ENCODE measurements around the gene SSTR5. TPM values are rescaled to one million over a fixed set of nuclear protein-coding genes. Genes with fewer than 3 reads are reported as not detected.

Gene SSTR5
- total and polyA plus RNA-seq, 10 of the 15 experiments (the other 5 are each of a cell fraction or from before 2014, with no cell fraction given): not detected

DNA sequence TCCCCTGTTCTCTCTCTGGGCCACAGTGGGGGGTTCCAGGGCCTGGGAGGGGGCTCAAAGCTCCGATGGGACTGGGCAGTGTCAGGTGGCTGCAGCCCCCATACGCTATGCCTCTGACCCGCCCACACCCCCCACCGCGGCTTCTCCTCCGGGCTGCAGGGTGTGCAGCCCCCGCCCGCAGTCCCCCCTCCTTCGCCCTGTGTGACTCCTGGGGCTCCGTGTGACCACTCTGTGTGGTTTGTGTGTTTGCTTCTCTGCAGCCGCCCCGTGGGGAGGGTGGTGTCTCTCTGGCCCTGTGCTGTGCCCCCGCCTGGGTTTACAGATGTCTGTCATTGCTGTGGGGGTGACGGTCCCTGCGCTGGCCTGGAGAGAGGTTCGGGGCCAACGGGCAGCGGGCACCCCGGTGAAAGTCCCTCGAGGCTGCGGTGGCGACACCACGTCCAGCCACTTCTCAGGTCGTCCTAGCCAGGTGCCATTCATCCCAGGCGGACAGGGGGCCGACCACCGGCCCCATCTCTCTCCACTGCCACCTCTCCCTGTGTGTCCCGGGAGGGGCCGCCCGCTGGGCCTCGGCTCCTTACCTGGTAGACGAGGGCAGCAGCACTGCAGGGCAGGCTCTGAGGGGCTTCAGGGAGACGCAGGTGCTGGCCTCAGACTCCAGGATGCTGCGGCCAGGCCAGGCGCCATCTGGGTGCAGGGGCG, 5.5 kb downstream of the SSTR5 start:
- ChIA-PET RAD21 (ENCODE audit: unreplicated experiment) (no interaction called here), CTCF (no interaction called here), SMC1A (ENCODE audit: uncharacterized antibody, unreplicated experiment) (no interaction called here), POLR2A (no interaction called here)
- DNase-seq (ENCODE audit: low read depth, low spot score) (no peak), ATAC-seq (no peak), FAIRE-seq (no peak)
- no TSS peak for BruUV-seq (replicated peaks)
- no peak overlapping the region for H3K27ac ChIP-seq (ENCODE audit: control insufficient read depth, insufficient read depth)
- H3K27me3 ChIP-seq (replicated peaks in 1 of 2; ENCODE audit: control insufficient read depth in 2 of 2, insufficient read depth in 2 of 2, low read length in 1 of 2): no peaks in the 10 kb centered on the region
- no peak overlapping the region for H2AFZ ChIP-seq (ENCODE audit: control insufficient read depth, low read depth, low read length)
- intact Hi-C loops (cut with micrococcal nuclease; ENCODE audit: unreplicated experiment) (no loop called here), in situ Hi-C loops (cut with MboI) (no loop called here)
- no peak overlapping the region for H3K4me3 ChIP-seq
- 65% methylated on average over 34 of the region's 36 CpGs for WGBS (ENCODE audit: insufficient coverage, insufficient replicate concordance, low lambda C conversion rate, missing lambda C conversion rate)
- no peak overlapping the region for H3K9ac ChIP-seq (ENCODE audit: control insufficient read depth, insufficient read depth, low read length)
- no peaks in the 10 kb centered on the region for H4K20me1 ChIP-seq (ENCODE audit: control insufficient read depth, insufficient read depth)
- TF ChIP-seq MTA3 (IDR thresholded peaks at IDR 0.05; ENCODE audit: borderline replicate concordance, low read length) (no peak), NFIC (IDR thresholded peaks at IDR 0.05; ENCODE audit: low read depth, low read length) (no peak), CHD1 (IDR thresholded peaks at IDR 0.05; ENCODE audit: low read depth, low read length) (no peak), ZNF384 (IDR thresholded peaks at IDR 0.05; ENCODE audit: borderline replicate concordance, low read depth, low read length) (no peak), RELA (IDR thresholded peaks at IDR 0.05; ENCODE audit: borderline replicate concordance, partially characterized antibody) (no peak), MYC (IDR thresholded peaks at IDR 0.05; ENCODE audit: insufficient read depth, insufficient read length, insufficient replicate concordance, low read length, severe bottlenecking) (no peak), E2F8 (IDR thresholded peaks at IDR 0.05; ENCODE audit: low read depth, partially characterized antibody) (no peak), ZNF24 (IDR thresholded peaks at IDR 0.05) (no peak), RUNX3 (IDR thresholded peaks at IDR 0.05; ENCODE audit: low read length) (no peak)
- TF ChIP-seq, protein P1, sequence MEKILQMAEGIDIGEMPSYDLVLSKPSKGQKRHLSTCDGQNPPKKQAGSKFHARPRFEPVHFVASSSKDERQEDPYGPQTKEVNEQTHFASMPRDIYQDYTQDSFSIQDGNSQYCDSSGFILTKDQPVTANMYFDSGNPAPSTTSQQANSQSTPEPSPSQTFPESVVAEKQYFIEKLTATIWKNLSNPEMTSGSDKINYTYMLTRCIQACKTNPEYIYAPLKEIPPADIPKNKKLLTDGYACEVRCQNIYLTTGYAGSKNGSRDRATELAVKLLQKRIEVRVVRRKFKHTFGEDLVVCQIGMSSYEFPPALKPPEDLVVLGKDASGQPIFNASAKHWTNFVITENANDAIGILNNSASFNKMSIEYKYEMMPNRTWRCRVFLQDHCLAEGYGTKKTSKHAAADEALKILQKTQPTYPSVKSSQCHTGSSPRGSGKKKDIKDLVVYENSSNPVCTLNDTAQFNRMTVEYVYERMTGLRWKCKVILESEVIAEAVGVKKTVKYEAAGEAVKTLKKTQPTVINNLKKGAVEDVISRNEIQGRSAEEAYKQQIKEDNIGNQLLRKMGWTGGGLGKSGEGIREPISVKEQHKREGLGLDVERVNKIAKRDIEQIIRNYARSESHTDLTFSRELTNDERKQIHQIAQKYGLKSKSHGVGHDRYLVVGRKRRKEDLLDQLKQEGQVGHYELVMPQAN (conservative IDR thresholded peaks at IDR 0.05): no peak
- TF ChIP-seq, protein P2, sequence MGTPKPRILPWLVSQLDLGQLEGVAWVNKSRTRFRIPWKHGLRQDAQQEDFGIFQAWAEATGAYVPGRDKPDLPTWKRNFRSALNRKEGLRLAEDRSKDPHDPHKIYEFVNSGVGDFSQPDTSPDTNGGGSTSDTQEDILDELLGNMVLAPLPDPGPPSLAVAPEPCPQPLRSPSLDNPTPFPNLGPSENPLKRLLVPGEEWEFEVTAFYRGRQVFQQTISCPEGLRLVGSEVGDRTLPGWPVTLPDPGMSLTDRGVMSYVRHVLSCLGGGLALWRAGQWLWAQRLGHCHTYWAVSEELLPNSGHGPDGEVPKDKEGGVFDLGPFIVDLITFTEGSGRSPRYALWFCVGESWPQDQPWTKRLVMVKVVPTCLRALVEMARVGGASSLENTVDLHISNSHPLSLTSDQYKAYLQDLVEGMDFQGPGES (IDR thresholded peaks at IDR 0.05): no peak
- TF ChIP-seq, protein P3, sequence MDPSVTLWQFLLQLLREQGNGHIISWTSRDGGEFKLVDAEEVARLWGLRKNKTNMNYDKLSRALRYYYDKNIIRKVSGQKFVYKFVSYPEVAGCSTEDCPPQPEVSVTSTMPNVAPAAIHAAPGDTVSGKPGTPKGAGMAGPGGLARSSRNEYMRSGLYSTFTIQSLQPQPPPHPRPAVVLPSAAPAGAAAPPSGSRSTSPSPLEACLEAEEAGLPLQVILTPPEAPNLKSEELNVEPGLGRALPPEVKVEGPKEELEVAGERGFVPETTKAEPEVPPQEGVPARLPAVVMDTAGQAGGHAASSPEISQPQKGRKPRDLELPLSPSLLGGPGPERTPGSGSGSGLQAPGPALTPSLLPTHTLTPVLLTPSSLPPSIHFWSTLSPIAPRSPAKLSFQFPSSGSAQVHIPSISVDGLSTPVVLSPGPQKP (IDR thresholded peaks at IDR 0.05; ENCODE audit: low read depth, low read length): no peak
- H3K4me1 ChIP-seq (ENCODE audit: control insufficient read depth, insufficient read depth, low read length): no peaks in the 10 kb centered on the region
- H3K9me3 ChIP-seq (replicated peaks; ENCODE audit: control insufficient read depth, insufficient read depth, low read length): no peaks in the 10 kb centered on the region; the same call in 2 of the 3 replicates
- no peaks in the 10 kb centered on the region for H3K36me3 ChIP-seq (ENCODE audit: control insufficient read depth in 2 of 2, insufficient read depth in 2 of 2, low read length in 1 of 2)
- no peak overlapping the region for H3K4me2 ChIP-seq (ENCODE audit: control insufficient read depth, insufficient read depth)
- no peaks in the 10 kb centered on the region for H3K79me2 ChIP-seq (ENCODE audit: control insufficient read depth, insufficient read depth, low read length)

Measured in GM12878 (cell line).